ENCODE measurements around the gene SLC35A2.

SLC35A2 gene

DNA sequence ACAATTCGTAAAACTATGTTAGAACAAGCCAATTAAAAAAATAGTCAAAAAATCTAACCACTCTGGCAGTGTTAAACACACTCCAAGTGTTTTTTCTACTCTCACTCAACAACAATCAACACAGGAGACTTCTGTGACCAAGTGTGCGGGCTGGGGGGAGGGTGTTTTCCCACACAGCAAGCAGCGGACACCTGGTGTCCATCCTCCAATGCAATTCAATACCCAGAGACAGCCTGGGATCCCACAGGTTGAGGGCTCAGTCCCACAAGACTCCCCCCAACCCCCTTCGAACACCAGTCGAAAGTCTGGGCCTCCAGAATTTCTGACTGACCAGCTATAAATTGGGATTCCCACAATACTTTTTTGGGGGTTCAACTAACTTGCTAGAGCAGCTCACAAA lies 15.7 kb upstream of the SLC35A2 start:
- no peak for DNase-seq

DNA sequence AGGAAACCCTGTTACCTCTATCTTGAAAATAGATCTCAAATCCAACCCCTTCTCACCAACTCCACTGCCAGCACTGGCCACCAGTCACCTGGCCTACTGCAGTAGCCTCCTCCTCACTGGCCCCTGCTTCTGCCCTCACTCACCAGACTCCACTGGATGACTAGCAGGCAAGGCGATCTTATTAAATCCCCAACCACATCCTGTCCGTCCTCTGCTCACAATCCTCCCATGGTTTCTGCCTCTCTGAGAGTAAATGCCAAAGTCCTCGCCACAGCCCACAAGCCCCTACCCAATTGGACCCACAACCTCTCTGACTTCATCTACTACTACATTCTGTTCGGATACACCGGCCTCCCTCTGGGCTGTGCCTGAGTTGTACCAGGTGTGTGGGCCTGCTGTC lies 12.8 kb upstream of the SLC35A2 start:
- no peak for DNase-seq

DNA sequence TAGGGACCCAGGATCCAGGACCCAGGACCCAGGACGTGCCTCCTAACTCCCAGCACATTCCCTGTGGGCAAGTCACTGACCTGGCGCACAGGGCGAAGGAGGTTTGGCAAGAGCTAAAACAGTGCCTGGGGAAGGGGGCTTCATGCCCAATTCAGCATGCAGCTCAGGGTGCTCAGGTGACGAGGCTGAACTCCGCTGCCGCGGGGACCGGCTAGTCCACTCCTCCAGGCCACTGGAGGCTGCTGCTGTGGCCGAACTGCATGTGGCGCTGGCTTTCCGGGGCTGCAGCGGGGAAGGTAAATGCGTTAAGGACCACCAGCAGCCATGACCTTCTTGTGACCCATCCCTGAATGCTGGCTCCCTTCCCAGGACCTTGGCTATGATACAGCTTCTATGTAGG lies 12.3 kb upstream of the SLC35A2 start:
- no peak for DNase-seq

DNA sequence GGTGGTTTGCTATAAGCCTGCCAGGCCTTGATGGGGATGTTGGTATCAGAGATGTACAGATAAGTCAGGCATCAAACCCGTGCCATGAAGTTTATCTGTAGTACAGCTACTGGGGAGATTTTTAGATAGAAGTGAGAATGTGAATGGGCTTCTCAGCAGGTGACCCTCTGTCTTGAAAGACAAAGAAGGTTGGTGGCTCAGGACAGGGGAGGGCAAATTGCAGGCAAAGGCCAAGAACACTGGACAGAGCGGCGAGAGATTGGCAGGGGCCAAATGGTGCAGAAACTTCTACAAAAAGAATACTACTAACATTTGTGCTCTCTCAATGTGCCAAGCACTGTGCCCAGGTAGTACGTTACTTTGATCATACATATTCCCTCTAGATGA lies 9.3 kb upstream of the SLC35A2 start:
- no peak for DNase-seq

DNA sequence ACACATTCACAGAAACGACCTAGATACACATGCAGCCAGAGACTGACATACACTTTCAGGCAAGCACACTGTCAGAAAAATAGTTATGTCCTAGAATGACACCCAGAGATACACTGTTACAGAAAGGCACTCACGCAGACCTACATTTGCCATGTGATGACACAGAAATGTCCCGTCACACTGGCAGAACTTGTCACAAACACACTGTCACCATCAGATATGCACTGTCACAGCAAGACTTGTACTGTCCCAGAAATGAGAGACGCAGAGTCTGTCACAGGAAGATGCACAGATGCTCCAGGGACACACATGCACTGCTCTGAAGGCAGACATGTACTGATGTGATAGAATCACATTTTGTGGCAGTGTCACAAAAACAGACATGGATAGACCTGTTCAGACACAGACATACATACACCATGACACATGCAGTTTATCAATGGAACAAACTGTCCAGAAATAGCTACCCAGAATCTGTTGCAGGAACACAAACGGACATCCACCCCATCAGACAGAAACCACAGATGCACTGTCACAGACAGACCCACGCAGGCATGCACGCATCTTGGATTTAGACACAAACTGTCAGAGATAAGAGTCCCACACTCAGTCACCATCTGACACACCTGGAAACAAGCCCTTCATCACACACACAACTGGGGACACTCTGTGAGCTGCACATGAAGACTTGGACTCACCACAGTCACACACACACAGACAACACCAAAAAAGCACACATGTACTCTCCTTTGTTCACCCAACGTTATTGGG lies 8.7 kb upstream of the SLC35A2 start:
- DNase-seq, result no peak

DNA sequence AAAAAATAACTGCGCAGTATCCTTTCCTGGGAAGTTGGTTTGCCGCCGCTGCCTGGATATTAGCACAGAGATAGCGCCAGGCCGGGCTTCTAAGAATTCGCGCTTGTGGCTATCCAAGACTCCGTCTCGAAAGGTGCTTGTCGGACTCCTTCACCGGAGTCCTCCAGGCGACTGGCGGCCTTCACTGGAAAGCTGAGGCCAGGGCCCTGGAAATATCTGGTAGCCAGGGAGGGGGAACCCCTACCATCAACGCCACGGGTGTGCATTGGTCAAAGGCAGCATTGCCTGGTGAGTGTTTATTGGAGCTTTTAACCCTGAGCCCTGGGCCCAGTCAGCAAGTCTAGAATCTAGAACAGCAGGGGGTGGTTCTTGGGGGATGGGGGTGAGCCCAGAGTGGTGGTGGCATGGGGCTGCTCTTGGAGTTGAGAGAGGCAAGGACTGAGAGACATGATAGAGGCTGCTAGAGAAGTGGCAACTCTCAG lies 8.0 kb upstream of the SLC35A2 start:
- DNase-seq, result no peak

DNA sequence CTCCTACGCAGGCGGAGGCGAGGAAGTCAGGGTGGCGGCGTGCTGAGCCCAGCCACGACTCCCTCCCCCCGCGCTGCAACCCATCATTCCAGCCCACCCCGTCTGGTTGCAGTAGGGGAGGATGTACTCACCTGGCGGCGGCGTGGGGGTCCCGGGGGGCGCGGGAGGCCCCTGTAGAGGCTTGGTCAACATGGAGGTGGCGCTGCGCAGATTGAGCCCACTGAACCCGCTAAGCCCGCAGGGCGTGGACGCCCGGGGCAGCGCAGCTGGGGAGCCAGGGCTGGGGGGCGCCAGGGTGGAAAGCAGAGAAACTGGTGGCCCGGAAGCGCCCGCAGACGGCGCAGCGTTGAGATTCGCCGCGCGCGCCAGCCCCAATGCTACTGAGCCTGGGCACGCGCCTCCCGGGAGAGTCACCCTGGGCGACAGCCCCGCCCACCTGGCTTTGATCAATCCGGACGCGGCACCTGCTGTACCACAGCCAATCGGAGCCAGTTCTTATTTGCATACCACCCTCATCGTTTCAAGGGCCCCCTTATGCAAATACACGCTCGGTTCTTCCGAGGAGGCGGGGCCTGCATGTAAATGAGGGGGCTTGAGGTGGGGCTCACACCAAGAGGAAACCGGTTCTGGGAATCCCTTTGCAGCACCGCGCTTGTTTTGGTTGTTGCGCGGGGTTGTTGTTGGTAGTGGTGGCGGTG lies 7.3 kb upstream of the SLC35A2 start, which contains the start of gene PIM2:
Gene PIM2, minus strand, starts transcription at position 382 of the 698 bp plus-strand sequence. Its CDS starts 190 bp downstream, at position 192.
- DNase-seq, result peak; percentile 83

DNA sequence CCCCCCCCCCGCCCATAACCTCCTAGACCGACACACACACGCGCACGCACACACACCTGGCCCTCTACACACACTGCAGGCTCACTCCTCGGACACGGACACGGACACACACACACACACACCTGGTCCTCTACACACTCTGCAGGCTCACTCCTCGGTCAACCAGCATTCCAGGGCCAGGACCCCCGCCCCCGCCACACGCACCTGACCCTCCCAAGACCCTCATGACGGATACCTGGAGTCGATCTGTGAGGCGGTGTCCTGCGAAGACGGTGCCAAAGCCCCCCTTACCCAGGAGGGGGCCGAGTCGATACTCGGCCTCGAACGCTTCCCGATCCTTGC lies 6.8 kb upstream of the SLC35A2 start:
- no peak for DNase-seq

DNA sequence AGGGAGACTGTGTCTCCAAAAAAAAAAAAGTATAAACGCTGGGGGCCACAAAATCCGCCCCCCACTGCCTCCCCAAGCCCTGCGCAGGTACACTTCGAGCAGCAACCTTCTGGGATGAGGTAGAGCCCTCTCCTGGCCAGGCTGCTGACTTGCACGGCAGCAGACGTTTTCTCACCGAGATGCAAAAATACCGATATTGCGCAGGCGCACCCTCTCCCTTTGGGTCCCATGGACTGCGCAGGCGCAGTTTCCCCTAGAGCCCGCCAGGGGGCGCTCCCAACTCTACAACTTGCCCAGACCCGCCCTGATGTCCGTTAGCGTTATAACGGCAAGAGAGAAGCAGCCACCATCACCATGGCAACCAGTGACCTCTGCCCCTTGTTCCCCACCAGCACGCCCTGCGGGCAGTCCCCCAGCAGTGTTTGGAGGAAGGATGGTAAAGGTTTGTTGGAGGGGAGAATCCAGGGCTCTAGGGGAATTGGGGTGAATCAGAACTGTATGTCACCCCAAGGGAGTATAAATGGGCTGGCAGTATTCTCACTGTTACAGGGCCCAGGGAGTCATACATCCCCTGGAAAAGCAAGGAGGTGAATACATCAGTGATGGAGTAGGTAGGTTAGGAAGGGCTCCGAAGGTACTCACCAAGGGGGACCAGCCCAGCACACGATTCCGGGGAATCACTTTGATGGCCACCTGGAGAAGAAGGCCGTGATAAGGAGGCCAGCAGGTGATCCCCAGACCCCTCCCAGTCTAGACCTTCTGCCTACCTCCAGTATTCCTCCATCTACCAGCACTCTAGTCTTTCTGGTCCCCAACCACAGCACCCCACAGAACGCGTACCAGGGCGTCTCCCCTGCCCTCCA lies 5.9 kb upstream of the SLC35A2 start:
- DNase-seq, result peak; percentile 81

DNA sequence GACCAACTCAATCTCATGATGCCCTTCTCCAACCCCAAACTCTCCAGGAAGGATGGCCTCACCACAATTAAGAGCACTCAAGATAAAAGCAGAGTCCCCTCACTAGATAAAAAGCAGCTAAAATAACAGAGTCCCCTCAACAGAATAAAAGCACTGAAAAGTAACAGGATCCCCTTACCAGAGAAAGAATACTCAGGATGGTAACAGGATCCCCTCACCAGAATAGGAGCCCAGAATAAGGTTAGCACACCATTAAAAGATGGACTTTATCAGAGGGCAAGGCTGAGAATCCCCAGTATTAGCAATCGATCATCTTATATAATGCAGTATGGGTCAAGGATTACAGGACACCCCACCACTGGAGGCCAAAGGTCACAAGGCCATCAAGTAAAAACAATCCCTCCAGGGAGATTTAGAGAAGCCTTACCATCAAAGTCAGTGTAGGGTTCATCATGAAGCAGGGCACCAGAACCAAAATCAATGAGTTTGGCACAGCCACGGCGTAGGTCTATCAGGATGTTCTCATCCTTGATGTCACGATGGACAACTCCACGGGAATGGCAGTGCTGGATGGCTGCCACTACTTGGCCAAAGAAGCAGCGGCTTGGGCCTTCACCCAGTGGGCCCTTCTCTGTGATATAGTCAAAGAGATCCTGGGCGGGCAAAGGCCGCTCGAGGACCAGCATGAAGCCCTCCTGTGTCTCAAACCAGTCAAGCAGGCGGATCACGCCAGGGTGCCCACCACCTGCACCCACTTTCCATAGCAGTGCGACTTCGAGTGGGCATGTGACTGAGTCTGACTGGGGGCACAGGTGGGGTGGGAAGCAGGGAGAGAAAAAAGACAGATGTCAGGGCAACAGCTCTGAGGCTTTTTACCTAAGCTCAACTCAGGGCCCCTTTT lies 3.4 kb upstream of the SLC35A2 start:
- no peak for DNase-seq

DNA sequence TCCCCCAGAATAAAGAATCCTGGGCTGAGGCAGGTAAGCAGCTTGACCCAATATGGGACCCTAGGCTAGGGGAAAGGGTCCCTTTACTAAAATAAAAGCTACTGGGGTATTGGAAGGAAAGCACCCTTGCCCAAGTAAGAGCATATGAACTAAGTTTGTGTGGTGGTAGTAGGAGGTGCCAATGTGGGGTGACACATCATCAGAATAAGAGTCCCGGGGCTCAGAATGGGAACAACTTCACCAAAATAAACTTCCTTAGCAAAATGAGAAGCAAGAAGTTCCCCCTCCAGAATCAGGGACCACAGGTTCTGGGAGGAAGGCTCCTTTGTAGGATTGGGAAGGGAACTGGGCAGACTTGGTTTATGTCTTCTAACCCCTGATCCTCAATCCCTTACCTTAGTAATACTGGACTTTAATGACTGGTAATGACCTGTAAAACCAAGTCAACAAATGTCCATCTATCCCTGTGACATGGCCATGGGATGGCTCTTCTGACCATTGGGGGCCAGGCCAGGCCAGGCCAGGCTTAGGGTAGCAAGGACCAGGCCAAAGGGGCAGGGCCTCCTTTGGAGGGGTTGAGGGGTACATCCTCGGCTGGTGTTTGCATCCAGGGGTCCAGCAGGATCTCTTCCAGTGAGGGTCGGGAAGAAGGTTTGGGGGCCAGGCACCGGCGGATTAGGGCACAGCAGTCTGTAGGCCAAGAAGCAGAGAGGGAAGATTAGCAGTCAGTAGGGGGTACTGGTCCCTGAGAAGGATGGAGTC lies 2.3 kb upstream of the SLC35A2 start:
- no peak for DNase-seq

DNA sequence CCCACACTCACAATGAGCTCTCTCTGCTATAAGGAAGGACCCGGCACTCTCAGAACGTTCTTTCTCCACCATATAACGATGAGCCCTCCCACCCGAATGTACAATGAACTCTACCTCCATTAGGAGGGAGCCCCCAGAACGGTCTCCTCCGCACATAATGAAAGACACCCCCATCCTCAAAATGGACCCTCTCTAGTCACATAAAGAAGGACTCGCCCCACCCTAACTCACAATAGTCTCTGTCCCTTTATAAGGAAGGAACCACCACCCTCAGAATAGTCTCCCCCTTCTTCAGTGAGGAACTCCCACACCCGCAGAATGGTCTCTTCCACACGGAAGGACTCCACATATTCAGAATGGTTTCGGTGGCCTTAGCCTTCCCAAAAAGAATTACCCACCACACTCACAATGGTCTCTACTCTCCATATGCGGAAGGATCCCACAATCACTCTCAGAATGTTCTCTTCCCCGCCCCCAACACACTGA lies 477 bp downstream of the SLC35A2 start:
- DNase-seq, result no peak

DNA sequence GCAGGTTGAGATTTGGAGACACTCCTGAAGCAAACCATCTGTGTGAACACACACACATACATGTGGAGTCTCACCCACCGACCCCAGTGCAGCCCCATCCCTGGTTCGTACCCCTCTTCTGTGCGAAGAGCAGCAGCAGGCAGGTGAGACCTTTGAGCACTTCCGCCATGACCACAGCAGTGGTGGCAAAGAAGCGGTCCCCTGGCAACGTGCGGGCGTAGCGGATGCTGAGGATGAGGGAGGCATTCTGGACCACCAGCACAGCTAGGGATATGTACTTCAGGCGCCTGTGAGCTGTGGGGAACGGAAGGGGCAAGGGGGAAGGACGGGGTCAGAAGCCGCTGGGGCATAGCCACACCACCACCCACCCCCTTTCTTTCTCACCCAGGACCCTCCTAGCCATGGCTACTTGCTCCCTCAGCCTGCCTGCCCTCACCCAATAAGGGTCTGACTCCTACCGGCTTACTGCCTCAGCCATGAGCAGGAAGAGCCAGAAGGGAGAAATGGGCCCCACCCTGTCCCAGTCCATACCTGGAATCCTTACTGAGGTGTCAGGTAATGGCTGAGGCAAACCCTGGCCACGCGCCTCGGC lies 1.6 kb downstream of the SLC35A2 start:
- DNase-seq, result no peak

DNA sequence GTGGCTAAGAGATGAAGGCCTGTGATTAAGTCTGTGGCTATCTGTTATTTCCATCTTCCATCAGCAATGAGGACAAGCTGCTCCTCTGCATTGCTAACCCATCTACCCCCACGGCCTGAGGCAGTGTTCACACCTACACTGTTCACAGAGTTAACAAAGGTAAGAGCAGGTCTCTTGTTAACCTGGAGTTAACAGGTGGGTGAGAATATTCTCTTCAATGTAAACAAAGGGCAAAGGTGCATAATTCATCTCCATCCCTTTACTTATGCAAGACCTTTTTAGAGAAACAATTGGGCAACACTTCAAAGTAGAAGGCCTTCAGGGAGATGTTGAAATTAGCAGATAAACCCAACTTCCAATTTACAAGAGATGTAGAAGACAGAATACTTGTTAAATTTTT lies 2.8 kb downstream of the SLC35A2 start:
- no peak for DNase-seq

DNA sequence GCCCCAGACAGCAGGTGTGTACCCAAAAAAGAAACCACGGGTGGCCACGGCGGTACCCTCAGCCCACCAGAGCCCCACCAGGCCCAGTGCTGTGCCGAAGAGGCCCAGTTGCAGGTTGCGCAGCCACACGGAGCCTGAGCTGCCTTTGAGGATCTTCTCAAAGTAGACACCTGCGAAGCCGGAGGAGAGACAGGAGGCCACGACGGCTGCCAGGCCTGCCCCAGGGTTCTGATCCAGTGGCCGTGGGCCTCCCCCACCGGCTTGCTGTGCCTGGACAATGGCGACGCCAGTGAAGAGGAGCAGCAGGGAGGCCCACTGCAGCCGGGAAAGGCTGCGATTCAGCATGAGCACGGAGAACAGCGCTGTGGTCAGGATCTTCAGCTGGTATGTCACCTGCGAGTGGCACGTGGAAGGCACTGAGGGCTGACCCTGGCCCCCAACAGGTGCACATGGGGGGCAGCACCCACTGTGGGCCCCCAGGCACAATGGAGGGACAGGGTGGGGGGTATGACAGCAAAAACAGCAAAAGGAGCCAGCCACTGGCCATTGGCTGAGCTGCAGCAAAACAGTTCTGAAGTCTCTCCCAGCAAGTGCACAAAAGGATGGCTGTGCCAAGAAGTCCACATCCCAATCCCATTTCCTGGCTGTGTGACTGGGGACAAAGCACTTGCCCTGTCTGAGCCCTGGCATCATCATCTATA lies 6.2 kb downstream of the SLC35A2 start:
- no peak for DNase-seq

DNA sequence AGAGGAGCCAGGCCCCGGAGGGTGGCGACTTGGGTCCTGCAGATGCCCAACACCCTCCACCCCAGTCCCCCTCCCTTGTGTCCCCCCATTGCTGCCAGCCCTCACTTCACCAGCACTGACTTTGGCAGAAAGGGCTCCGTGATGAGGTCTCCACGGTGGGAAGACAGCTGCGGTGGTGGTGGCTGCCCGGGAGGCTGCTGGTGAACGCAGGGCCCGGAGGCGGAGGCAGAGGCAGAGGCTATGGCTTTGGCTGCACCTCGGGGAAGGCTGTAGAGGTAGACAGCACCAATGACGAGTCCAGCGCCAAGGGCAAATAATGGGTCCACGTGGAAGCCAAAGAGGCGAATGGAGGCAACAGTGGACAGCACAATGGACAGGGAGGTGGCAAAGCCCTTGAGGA lies 6.8 kb downstream of the SLC35A2 start:
- no peak for DNase-seq

DNA sequence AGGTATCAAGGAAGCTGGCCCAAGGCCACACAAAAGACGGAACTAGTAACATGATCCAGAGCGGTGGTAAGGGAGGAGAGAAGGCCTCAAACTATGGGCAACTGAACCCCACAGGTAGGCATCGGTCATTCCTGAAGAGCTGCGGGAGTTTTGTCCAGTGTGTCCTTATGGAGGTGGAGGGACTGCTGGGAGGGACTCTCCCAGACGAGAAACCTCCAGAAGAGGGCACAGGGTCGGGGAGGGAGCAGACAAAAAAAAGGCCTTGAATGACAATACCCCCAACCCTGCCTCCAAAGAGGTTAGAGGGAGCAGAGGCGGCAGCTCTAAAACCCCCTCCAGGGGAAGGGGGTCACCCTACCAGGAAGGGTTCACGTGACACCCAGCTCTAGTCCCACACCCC lies 7.3 kb downstream of the SLC35A2 start:
- DNase-seq, result no peak

DNA sequence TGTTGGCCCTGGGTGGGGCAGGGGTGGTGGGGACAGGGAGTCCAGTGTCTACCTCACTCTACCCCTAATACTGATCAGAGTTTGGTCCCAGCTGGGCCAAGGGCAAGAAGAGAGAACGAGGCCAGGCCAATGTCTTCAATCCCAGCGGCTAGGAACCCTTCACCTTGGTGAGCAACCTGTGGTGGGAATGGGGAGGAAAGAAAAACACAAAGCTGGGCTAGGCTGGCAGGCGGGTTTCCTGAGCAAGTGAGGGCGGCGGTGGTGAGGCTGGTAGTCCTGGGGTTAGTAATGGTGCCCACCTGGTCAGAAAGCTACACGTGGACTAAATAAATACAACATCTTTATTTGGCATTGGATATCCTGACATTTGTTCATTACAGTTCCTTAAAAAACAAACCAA lies 8.2 kb downstream of the SLC35A2 start:
- DNase-seq, result no peak

DNA sequence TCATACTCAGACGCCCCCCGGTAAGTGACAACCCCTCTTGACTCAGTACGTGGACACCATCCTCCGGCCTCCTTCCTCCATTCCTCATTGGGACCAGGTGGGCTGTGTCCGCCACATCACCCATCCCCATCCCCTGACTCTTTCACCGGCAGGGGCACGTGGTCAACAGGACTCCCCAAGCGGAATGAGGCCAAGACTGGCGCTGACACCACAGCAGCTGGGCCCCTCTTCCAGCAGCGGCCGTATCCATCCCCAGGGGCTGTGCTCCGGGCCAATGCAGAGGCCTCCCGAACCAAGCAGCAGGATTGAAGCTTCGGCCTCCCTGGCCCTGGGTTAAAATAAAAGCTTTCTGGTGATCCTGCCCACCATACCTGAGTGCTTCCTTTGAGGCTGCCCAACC lies 8.7 kb downstream of the SLC35A2 start:
- DNase-seq, result no peak

DNA sequence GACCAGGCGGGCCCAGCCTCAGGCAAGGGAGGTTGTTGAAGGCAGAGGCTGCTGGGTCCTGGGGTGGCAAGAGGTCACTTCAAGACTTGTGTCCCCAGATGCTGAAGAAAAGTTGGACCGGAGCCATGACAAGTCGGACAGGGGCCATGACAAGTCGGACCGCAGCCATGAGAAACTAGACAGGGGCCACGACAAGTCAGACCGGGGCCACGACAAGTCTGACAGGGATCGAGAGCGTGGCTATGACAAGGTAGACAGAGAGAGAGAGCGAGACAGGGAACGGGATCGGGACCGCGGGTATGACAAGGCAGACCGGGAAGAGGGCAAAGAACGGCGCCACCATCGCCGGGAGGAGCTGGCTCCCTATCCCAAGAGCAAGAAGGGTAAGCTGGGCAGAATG lies 9.3 kb downstream of the SLC35A2 start:
- no peak for DNase-seq

DNA sequence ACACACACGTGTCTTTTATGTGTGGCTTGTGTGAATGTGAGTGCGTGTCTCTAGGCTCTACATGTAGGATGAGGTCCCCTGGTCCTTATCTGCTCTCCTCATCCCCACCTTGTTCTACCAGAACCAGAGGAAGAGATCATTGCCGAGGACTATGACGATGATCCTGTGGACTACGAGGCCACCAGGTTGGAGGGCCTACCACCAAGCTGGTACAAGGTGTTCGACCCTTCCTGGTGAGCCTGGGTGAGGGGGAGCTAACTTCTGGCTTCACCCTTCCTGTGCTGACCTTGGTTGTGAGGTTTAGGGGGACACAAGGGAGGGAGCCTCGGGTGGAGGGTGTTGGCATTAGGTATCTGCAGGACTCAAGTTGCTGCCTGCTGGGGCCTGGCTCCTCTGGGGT lies 10.4 kb downstream of the SLC35A2 start:
- no peak for DNase-seq
